HL-60 (cell line): ENCODE data around the gene FREM3.

ENCODE experiments used
- CTCF ChIP-seq: IDR thresholded peaks from one replicate; pipeline ENCODE4 v1.5.1; 2011; ENCODE audit warnings: low read length, control low read depth, inconsistent platforms; ENCODE audit not compliant: insufficient read depth
- GABPA ChIP-seq: IDR thresholded peaks from 2 replicates; pipeline ENCODE4 v1.6.1; 2012; ENCODE audit warnings: low read depth
- POLR2AphosphoS5 ChIP-seq: IDR thresholded peaks from 2 replicates; pipeline ENCODE4 v1.6.1; 2012; ENCODE audit warnings: low read depth
- REST ChIP-seq: IDR thresholded peaks from 2 replicates; pipeline ENCODE4 v1.6.1; 2012; ENCODE audit warnings: low read depth; ENCODE audit not compliant: insufficient replicate concordance

GRCh38 chr4:143667461-143667860 is 33.0 kb downstream of the FREM3 start:
- TF ChIP-seq CTCF: no peak
- no peak for TF ChIP-seq POLR2AphosphoS5
- TF ChIP-seq REST: no peak
- no peak for TF ChIP-seq GABPA
